Loucy (cell line): ENCODE results near the gene EDEM2.

Source experiments
- EZH2phosphoT487 ChIP-seq: fragments of 200-600 bp; IDR thresholded peaks from 2 replicates; pipeline ENCODE4 v1.6.1; 2018; ENCODE audit warnings: antibody characterized with exemption, mild to moderate bottlenecking, moderate library complexity, borderline replicate concordance
- TF ChIP-seq, protein P1 (sequence below): fragments of 200-600 bp; sonication (generic); conservative IDR thresholded peaks from 2 replicates; pipeline ENCODE4 v1.5.1; 2014; ENCODE audit warnings: mild to moderate bottlenecking, antibody characterized with exemption, low read length

DNA sequence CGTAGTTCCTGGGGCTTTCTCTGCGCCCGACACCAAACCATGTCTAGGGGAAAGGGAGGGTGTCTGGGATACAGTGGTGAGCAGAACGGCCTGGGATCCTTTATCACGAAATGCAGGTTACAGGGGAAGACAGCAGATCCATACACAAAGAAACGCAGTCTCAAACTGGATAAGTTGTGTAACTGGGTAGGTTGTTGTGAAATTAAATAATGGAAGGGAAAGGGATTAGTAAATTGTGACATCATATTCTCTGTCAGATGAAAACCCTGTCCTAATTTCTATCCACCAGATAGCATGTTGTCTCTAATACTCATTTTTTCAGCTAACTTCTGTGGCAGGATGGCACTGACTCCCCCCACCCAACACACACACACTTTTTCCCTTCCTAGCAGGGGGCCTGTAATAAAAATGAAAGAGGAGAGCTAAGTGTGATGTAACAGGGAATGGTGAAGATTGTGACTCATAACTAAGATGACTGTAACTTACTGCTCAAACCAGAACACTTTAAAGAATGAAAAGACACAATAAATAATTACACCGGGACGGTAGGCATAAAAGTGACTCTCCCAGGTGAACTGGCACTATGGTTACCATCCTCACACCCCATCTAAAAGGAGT is 53.8 kb downstream of the EDEM2 start:
- TF ChIP-seq, protein P1, sequence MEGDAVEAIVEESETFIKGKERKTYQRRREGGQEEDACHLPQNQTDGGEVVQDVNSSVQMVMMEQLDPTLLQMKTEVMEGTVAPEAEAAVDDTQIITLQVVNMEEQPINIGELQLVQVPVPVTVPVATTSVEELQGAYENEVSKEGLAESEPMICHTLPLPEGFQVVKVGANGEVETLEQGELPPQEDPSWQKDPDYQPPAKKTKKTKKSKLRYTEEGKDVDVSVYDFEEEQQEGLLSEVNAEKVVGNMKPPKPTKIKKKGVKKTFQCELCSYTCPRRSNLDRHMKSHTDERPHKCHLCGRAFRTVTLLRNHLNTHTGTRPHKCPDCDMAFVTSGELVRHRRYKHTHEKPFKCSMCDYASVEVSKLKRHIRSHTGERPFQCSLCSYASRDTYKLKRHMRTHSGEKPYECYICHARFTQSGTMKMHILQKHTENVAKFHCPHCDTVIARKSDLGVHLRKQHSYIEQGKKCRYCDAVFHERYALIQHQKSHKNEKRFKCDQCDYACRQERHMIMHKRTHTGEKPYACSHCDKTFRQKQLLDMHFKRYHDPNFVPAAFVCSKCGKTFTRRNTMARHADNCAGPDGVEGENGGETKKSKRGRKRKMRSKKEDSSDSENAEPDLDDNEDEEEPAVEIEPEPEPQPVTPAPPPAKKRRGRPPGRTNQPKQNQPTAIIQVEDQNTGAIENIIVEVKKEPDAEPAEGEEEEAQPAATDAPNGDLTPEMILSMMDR: no peak
- TF ChIP-seq EZH2phosphoT487: no peak
